Panc1 (cell line): ENCODE results near the gene ROBO1. TPM values are rescaled to one million over a fixed set of nuclear protein-coding genes. Genes with fewer than 3 reads are reported as not detected.

Source experiments
- ATAC-seq: fragments of 200-7000 bp; cut with Tn5 transposase; 2 replicates; pipeline ENCODE4 v1.9.1; 2020; ENCODE audit warnings: mild to moderate bottlenecking, moderate library complexity
- BruUV-seq: library from RNA; stranded (reverse); fragments of 400-500 nt; replicated peaks from 2 replicates; lab custom pipeline; 2021; lab: Mats Ljungman, UMichigan
- CTCF ChIA-PET: fragments of 300-600 bp; sonication (Branson Sonifier 250); formaldehyde crosslinking; loops from one replicate; lab custom pipeline; 2022; ENCODE audit warnings: antibody characterized with exemption; lab: Charles Lee
- POLR2A ChIA-PET: fragments of 300-600 bp; sonication (Branson Sonifier 250); formaldehyde crosslinking; loops from one replicate; lab custom pipeline; 2022; ENCODE audit warnings: antibody characterized with exemption; lab: Charles Lee
- DNase-seq: peaks from one replicate; pipeline ENCODE4 v3.0.0-alpha.2; 2010; ENCODE audit warnings: low read depth, low spot score
- H3K27ac ChIP-seq: 2 replicates; pipeline ENCODE4 v1.5.1; 2011; ENCODE audit warnings: mild to moderate bottlenecking, low read length, inconsistent platforms
- H3K27me3 ChIP-seq: fragments of 200-500 bp; sonication (Bioruptor generic); 2 replicates; pipeline ENCODE4 v1.6.0; 2014; ENCODE audit warnings: low read length, inconsistent platforms; ENCODE audit not compliant: control insufficient read depth, insufficient read depth
- H3K36me3 ChIP-seq: fragments of 200-500 bp; sonication (Bioruptor generic); 2 replicates; pipeline ENCODE4 v1.5.1; 2014; ENCODE audit warnings: inconsistent platforms, mild to moderate bottlenecking, low read length, moderate library complexity; ENCODE audit not compliant: control insufficient read depth, insufficient read depth
- H3K4me1 ChIP-seq: 2 replicates; pipeline ENCODE4 v1.5.1; 2011; ENCODE audit warnings: inconsistent platforms, mild to moderate bottlenecking, low read length, moderate library complexity; ENCODE audit not compliant: control insufficient read depth, insufficient read depth
- H3K4me3 ChIP-seq, 2 experiments: 2 replicates each; pipeline ENCODE4 v1.5.1; 2011 to 2012; ENCODE audit warnings: low read depth in 2 of 2, low read length in 2 of 2, mild to moderate bottlenecking in 2 of 2, inconsistent platforms in 1 of 2, moderate library complexity in 1 of 2
- H3K9me3 ChIP-seq: fragments of 200-500 bp; sonication (Bioruptor generic); 2 replicates; pipeline ENCODE4 v1.5.1; 2014; ENCODE audit warnings: low read depth, mild to moderate bottlenecking, inconsistent platforms, low read length, moderate library complexity; ENCODE audit not compliant: control insufficient read depth, insufficient read depth
- POLR2AphosphoS5 ChIP-seq: IDR thresholded peaks from 2 replicates; pipeline ENCODE4 v1.6.1; 2012; ENCODE audit warnings: mild to moderate bottlenecking, low read depth, low read length, moderate library complexity
- SIN3A ChIP-seq: IDR thresholded peaks from 2 replicates; pipeline ENCODE4 v1.6.1; 2012; ENCODE audit warnings: low read depth, mild to moderate bottlenecking, low read length, moderate library complexity, borderline replicate concordance; ENCODE audit not compliant: insufficient read depth
- TCF7L2 ChIP-seq: IDR thresholded peaks from 2 replicates; pipeline ENCODE4 v1.6.1; 2011; ENCODE audit warnings: mild to moderate bottlenecking, low read depth, low read length, inconsistent platforms
- in situ Hi-C: cut with HindIII; loops from 2 replicates; pipeline ENCODE4 v1.10.0; 2016; ENCODE audit warnings: low sequenced_read_pairs, low pct_unique_long_range_greater_than_20kb
- intact Hi-C: fragments of 100-400 bp; cut with micrococcal nuclease; formaldehyde crosslinking; loops from one replicate; pipeline ENCODE4 v1.10.0; 2022; ENCODE audit not compliant: unreplicated experiment
- total RNA-seq: library from RNA; stranded (reverse); gene quantifications from one replicate; pipeline ENCODE4 v1.2.1, GENCODE V29; 2021; ENCODE audit not compliant: unreplicated experiment
- TF ChIP-seq, protein P1 (sequence below), 2 experiments: IDR thresholded peaks; 2 replicates each; pipeline ENCODE4 v1.6.1; 2011 to 2012; ENCODE audit warnings: low read depth in 2 of 2, control low read depth in 1 of 2, low read length in 1 of 2, mild to moderate bottlenecking in 1 of 2, moderate library complexity in 1 of 2; ENCODE audit not compliant: insufficient read depth in 1 of 2
- TF ChIP-seq, protein P2 (sequence below): fragments of 450-650 bp; IDR thresholded peaks from 2 replicates; pipeline ENCODE4 v1.5.1; 2017; ENCODE audit warnings: mild to moderate bottlenecking

ROBO1 gene
- total RNA-seq, 1 experiment from 2014 or later: 61.6 TPM

DNA sequence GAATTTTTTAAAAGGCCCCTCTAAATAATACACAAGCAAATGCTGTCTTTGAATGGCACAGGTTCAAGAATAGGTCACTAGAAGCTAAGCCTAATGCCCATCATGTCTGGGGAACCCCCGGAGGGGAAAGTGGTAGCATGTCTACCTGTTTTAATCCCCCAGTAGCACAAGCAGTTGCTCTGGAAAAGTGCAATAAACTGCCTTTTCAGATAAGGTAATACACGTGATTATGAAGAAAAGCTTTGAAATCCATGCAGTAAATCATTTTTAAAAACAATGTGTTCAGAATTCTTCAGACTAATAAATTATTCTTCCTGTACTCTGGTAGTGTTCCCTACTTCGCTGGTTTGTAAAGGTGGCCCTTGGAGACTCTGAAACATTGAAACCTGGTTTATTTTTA is 922.2 kb downstream of the ROBO1 start:
- BruUV-seq: no TSS peak
- H3K4me1 ChIP-seq: peaks cover 18% of the 10 kb centered on the region
- H3K36me3 ChIP-seq: no peaks in the 10 kb centered on the region
- ChIA-PET POLR2A (no interaction called here), CTCF (no interaction called here)
- ATAC-seq (no peak), DNase-seq (no peak)
- H3K9me3 ChIP-seq: no peaks in the 10 kb centered on the region
- intact Hi-C loops (no loop called here), in situ Hi-C loops (no loop called here)
- peak overlapping the region; percentile 51; the same call in 1 of the 2 replicates for H3K27ac ChIP-seq
- TF ChIP-seq SIN3A: no peak
- TF ChIP-seq, protein P1, sequence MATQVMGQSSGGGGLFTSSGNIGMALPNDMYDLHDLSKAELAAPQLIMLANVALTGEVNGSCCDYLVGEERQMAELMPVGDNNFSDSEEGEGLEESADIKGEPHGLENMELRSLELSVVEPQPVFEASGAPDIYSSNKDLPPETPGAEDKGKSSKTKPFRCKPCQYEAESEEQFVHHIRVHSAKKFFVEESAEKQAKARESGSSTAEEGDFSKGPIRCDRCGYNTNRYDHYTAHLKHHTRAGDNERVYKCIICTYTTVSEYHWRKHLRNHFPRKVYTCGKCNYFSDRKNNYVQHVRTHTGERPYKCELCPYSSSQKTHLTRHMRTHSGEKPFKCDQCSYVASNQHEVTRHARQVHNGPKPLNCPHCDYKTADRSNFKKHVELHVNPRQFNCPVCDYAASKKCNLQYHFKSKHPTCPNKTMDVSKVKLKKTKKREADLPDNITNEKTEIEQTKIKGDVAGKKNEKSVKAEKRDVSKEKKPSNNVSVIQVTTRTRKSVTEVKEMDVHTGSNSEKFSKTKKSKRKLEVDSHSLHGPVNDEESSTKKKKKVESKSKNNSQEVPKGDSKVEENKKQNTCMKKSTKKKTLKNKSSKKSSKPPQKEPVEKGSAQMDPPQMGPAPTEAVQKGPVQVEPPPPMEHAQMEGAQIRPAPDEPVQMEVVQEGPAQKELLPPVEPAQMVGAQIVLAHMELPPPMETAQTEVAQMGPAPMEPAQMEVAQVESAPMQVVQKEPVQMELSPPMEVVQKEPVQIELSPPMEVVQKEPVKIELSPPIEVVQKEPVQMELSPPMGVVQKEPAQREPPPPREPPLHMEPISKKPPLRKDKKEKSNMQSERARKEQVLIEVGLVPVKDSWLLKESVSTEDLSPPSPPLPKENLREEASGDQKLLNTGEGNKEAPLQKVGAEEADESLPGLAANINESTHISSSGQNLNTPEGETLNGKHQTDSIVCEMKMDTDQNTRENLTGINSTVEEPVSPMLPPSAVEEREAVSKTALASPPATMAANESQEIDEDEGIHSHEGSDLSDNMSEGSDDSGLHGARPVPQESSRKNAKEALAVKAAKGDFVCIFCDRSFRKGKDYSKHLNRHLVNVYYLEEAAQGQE (IDR thresholded peaks at IDR 0.05; ENCODE audit: insufficient read depth in 1 of 2, low read depth in 2 of 2, low read length in 1 of 2): no peak
- TF ChIP-seq POLR2AphosphoS5: no peak
- no peak for TF ChIP-seq TCF7L2
- TF ChIP-seq, protein P2, sequence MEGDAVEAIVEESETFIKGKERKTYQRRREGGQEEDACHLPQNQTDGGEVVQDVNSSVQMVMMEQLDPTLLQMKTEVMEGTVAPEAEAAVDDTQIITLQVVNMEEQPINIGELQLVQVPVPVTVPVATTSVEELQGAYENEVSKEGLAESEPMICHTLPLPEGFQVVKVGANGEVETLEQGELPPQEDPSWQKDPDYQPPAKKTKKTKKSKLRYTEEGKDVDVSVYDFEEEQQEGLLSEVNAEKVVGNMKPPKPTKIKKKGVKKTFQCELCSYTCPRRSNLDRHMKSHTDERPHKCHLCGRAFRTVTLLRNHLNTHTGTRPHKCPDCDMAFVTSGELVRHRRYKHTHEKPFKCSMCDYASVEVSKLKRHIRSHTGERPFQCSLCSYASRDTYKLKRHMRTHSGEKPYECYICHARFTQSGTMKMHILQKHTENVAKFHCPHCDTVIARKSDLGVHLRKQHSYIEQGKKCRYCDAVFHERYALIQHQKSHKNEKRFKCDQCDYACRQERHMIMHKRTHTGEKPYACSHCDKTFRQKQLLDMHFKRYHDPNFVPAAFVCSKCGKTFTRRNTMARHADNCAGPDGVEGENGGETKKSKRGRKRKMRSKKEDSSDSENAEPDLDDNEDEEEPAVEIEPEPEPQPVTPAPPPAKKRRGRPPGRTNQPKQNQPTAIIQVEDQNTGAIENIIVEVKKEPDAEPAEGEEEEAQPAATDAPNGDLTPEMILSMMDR: no peak
- no peaks in the 10 kb centered on the region for H3K27me3 ChIP-seq
- H3K4me3 ChIP-seq: no peak overlapping the region

DNA sequence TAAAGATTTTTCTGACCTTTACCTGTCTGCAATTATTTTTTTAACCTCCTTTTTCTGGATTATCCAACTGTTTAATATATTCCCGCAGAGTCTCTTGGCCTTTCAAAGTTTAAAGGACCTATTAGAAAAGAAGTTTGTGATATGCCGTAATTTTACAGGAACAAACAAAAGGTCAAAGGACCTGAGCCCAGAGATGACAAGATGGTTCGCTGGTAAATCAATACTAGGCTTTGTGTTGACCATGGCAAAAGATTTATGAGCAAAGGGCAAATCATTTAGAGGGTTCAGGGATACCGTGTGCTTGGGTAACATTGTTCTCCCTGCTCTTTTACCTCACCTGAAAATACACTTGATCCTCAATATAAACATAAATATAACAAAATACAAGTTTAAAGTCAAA is 923.5 kb downstream of the ROBO1 start:
- Histone ChIP-seq H3K9me3 (no peaks in the 10 kb centered on the region), H3K4me1 (peaks cover 23% of the 10 kb centered on the region), H3K36me3 (no peaks in the 10 kb centered on the region), H3K4me3 (no peak overlapping the region), H3K27me3 (no peaks in the 10 kb centered on the region), H3K27ac (no peak overlapping the region)
- TF ChIP-seq POLR2AphosphoS5: no peak
- no peak for TF ChIP-seq TCF7L2
- TF ChIP-seq SIN3A: no peak
- TF ChIP-seq, protein P1 (IDR thresholded peaks at IDR 0.05; ENCODE audit: insufficient read depth in 1 of 2, low read depth in 2 of 2, low read length in 1 of 2): no peak
- TF ChIP-seq, protein P2: no peak
- in situ Hi-C loops: no loop called here
- BruUV-seq: no TSS peak
- POLR2A ChIA-PET: no interaction called here
- intact Hi-C loops: no loop called here
- no peak for ATAC-seq
- DNase-seq: no peak
- CTCF ChIA-PET: no interaction called here
